Measurements from ENCODE around the gene TMCC2.

- TF ChIP-seq CTCF (IDR thresholded peaks at IDR 0.05; ENCODE audit: low read depth, low read length) (no peak), POLR2A (IDR thresholded peaks at IDR 0.05; ENCODE audit: extremely low read depth, insufficient read length) (no peak), MYC (IDR thresholded peaks at IDR 0.05; ENCODE audit: low read depth, low read length) (no peak)
These were observed 30.5 kb downstream of the TMCC2 start for GRCh38 chr1:205258261-205258691.
